CD4-positive, alpha-beta T cell treated with Interferon gamma for 1 hour (primary cell): Measurements from ENCODE around the gene MPHOSPH10.
"Not testable (repeated sequence)": the region's sequence is repeated elsewhere in the genome, so short reads cannot be mapped to it uniquely, and the experiment has no call there.

ENCODE experiments used
- DNase-seq: peaks from one replicate; pipeline ENCODE4 v3.0.0-alpha.2; 2020

Gene MPHOSPH10

DNA sequence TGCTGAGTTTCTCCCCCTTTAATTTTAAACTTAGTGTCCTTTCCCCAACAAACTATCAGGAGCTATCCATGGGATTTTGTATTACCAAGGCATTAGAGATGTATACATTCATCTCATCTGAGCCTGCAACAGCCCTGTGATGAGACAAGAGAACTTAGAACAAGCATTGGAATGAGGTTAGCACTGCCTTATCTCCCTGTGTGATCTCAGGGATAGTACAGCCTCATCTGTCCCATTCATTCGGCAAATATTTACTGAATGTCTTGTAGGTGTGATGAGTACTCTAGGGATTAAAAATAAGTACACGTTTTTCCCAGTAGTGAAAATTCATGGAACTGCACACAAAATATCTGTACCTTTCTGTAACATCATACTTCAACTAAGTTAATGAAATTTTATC, 50.9 kb downstream of the MPHOSPH10 start:
- DNase-seq: no peak

DNA sequence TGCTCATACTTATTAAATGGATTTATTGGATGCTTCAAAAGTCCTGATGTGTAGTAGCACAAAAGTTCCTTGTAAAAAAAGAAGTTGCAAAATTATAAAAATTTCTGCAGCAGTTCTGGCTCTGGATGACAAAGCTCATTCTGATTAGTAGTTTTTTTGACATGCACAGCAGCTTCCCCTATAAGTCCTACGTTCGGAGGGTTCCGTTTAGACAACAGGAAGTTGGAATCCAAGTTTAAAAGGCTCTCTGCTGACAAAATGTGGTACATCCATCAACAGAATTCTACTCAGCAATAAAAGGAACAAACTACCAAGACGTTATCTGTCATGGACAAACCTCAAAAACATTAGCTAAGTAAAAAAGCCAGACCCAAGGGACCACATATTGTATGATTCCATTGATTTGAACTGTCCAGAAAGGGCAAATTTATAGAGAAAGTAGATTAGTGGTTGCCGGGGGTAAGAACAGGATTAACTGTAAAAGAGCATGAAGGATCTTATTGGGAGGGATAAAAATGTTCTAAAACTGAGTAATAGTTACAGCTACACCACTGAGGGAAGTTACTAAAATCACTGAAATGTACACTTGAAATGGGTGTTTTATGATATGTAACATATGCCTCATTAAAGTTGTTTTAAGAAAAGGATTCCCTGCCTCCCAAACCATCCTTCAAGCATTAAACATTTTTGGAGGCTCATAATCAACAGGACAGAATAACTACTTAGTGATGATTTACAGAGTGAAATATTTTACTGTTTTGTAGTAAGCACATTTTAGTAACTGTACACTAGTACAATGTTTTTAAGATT, 53.1 kb downstream of the MPHOSPH10 start:
- not testable (repeated sequence) for DNase-seq

DNA sequence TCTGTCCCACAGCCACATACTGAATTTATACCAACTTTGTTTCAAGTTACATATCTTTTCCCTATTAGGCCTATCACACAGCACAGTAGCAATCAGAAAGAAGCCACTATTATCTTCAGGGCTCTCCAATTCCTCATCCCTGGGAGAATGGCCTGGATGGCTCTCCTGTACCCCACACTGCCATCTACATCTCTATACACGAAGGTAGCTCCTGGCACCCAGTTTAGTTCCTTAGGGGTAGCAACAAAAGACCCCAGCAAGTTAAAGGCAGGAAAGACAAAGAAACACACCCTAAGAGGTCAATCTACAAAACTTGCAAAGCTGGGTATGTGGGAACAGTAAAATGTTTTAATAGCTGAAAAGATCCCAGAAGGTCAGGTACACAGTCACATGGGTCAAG, 56.5 kb downstream of the MPHOSPH10 start:
- no peak for DNase-seq

DNA sequence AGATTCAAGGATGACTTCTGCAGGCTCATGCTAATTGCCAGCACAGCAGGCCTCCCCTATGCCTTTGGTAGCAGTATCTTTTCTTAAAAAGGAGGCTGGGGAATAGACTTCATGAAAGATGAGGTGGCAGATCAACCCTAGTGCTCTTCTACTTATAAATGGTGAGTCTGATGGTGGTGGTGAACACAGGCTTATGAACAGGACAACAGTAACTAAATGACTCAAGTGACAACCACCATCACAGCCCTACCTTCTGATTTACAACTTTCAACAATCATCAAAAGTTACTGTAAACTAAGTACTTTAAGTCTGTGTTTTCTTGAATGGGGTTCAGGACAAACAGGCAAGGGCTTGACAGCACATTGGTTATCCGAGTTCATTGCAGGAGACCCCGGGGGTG, 57.2 kb downstream of the MPHOSPH10 start:
- DNase-seq: no peak

DNA sequence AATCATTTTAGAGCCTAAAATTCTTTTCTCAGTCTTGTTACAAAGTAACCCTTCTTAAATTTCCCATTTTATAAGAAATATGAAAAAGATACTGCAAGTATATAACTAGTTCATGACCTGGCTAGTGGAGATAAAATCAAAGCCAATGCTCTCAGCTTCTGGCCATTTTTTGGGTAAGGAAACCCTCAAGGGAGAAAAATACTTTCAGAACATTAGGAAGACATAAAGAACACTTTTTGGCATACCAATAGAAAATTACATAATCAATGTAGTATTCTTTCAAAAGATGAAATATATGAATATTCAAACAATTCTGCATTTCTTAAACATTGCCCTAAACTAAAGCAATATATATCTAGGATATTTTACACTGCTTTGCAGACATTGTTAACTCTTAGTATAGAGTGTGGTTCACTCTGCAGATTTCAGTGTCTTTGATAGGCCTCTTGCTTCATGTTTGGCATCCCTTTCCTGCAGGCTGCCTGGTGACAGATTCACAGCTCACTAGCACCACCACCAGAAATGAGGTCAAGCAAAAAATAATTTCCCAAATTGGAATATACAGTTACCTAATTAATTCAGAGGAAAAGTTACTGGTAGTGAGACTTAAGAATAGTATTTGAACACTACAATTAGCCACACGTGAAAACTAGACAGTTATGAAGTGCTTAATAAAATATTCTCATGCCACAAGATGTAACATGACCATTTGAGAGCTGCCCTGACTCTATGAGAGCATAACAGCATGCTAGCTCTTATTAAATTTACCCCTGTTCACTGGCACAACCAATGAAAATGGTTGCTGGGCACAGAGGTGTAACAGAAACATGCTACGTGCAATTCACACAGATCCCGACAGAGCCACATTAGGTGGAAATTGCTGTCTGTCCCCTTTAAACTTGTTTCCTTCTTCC, 60.5 kb downstream of the MPHOSPH10 start:
- DNase-seq: no peak

DNA sequence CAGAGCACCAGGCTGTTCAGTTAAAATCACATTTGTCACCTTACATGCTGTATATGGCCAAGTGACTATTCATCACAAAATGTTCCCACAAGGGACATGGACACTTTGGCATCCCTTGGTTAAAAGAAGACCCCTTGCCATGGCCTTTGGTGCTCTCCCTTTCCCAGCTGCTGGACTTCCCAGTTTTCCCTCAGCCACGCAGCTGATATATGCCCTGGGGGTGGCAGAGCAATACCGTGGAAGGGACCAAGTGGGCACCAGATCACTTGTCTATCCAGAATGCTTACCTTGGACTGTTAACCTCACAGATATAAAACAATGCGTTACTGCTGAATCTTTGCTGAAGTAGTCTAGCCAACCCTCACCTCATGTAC, 61.1 kb downstream of the MPHOSPH10 start:
- no peak for DNase-seq
